ENCODE results near the gene RECQL5.

GRCh38 chr17:75590314-75590761, 76.6 kb downstream of the RECQL5 start:
- TF ChIP-seq CTCF (IDR thresholded peaks at IDR 0.05; ENCODE audit: poor library complexity) = no peak
- no peak for TF ChIP-seq EZH2 (IDR thresholded peaks at IDR 0.05; ENCODE audit: borderline replicate concordance)
